ENCODE data around the gene ZSCAN9. TPM values are rescaled to one million over a fixed set of nuclear protein-coding genes. Genes with fewer than 3 reads are reported as not detected.

Gene ZSCAN9
- total and polyA plus RNA-seq, 2 of the 13 experiments (the other 11 are each of a cell fraction or from before 2014, with no cell fraction given): 14.6 to 17.8 TPM

GRCh38 chr6:28269492-28269891 is 44.4 kb downstream of the ZSCAN9 start (continued):
- TF ChIP-seq THAP7 (CRISPR knock-in tag; IDR thresholded peaks at IDR 0.05): no peak
- TF ChIP-seq HNF1B (CRISPR knock-in tag; IDR thresholded peaks at IDR 0.05): no peak
- TF ChIP-seq NFYB (CRISPR knock-in tag; IDR thresholded peaks at IDR 0.05): no peak
- TF ChIP-seq THRA (CRISPR knock-in tag; IDR thresholded peaks at IDR 0.05; ENCODE audit: borderline replicate concordance): no peak
- no peak for TF ChIP-seq TERF1 (CRISPR knock-in tag; IDR thresholded peaks at IDR 0.05)
- no peak for TF ChIP-seq ZZZ3 (CRISPR knock-in tag; IDR thresholded peaks at IDR 0.05; ENCODE audit: borderline replicate concordance)
- TF ChIP-seq RERE (CRISPR knock-in tag; IDR thresholded peaks at IDR 0.05; ENCODE audit: low read depth): no peak
- TF ChIP-seq HINFP (CRISPR knock-in tag; IDR thresholded peaks at IDR 0.05; ENCODE audit: low read depth): no peak
- TF ChIP-seq SNAPC5 (CRISPR knock-in tag; IDR thresholded peaks at IDR 0.05; ENCODE audit: borderline replicate concordance): no peak
- TF ChIP-seq HDAC6 (IDR thresholded peaks at IDR 0.05; ENCODE audit: low read depth, low read length): no peak
- no peak for TF ChIP-seq ZHX1 (CRISPR knock-in tag; IDR thresholded peaks at IDR 0.05; ENCODE audit: low read depth)
- TF ChIP-seq STAG1 (CRISPR knock-in tag; IDR thresholded peaks at IDR 0.05): no peak
- no peak for TF ChIP-seq RAD51 (IDR thresholded peaks at IDR 0.05; ENCODE audit: borderline replicate concordance)
- TF ChIP-seq KLF15 (CRISPR knock-in tag; IDR thresholded peaks at IDR 0.05; ENCODE audit: borderline replicate concordance): no peak
